Activated CD4-positive, alpha-beta T cell treated with anti-CD3 and anti-CD28 coated beads, Interleukin-2, amount 10 ng/mL, durations not matched to agents 24 days and 14 days (primary cell): Measurements from ENCODE around the gene ABLIM1. TPM values are rescaled to one million over a fixed set of nuclear protein-coding genes. Genes with fewer than 3 reads are reported as not detected.

Experiments
- DNase-seq: peaks from one replicate; pipeline ENCODE4 v3.0.0; 2022
- H3K27ac Mint-ChIP-seq: one replicate; pipeline ENCODE4 v1.8.0; 2022; ENCODE audit warnings: mild to moderate bottlenecking, mixed read lengths
- H3K27me3 Mint-ChIP-seq: one replicate; pipeline ENCODE4 v1.8.0; 2022; ENCODE audit warnings: mixed read lengths
- H3K36me3 Mint-ChIP-seq: one replicate; pipeline ENCODE4 v1.8.0; 2022; ENCODE audit warnings: low read depth, mild to moderate bottlenecking, mixed read lengths
- H3K4me1 Mint-ChIP-seq: one replicate; pipeline ENCODE4 v1.8.0; 2021; ENCODE audit warnings: mixed read lengths
- H3K4me3 Mint-ChIP-seq: one replicate; pipeline ENCODE4 v1.8.0; 2022; ENCODE audit warnings: mild to moderate bottlenecking, moderate library complexity, mixed read lengths
- H3K9me3 Mint-ChIP-seq: one replicate; pipeline ENCODE4 v1.8.0; 2021; ENCODE audit warnings: mixed read lengths
- intact Hi-C: fragments of 100-400 bp; cut with micrococcal nuclease; formaldehyde crosslinking; loops from one replicate; pipeline ENCODE4 v1.15.1; 2023
- total RNA-seq: library from RNA; stranded (reverse); gene quantifications from 2 replicates; pipeline ENCODE4 v1.2.3, GENCODE V29; 2022

Gene ABLIM1
- total RNA-seq, 1 donor from 2014 or later = 16.5 TPM

DNA sequence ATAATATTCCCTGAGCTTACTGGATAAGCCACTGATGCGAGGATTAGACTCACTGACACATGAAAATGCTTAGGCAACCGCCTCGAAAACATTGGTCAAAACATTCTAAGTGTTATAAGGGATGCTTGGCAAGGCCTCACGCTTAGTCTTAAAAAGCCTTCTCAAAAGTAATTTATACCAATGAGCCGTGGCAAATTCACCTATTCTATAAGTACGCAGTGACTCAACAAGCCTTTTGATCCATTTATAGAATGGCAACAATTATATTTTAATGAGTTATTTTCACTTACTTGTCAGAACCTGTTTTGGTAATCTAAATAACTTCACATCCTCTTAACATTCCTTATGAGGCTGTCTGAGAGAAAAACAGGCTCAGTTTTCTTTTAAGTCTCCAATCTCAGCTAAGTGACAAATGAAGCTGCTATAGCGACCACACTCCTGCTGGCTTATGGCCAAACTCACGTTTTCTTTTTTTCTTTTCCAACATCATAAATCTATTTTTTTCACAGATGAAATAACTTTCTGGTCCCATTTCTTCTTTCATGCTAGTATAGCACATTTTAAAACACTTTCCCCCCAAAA, 132.6 kb downstream of the ABLIM1 start:
- Mint-ChIP-seq H3K27ac (peak overlapping the region; percentile 97), H3K27me3 (no peaks in the 10 kb centered on the region), H3K4me3 (peak overlapping the region; percentile 78), H3K36me3 (peaks cover 9% of the 10 kb centered on the region), H3K9me3 (no peaks in the 10 kb centered on the region), H3K4me1 (peaks cover 62% of the 10 kb centered on the region)
- intact Hi-C loops = loop anchor here (1.0 to 10.0 kb wide), 2 partner anchors 54 to 671 kb away; partner anchors contain the start of genes DCLRE1A and NHLRC2
- no peak for DNase-seq

DNA sequence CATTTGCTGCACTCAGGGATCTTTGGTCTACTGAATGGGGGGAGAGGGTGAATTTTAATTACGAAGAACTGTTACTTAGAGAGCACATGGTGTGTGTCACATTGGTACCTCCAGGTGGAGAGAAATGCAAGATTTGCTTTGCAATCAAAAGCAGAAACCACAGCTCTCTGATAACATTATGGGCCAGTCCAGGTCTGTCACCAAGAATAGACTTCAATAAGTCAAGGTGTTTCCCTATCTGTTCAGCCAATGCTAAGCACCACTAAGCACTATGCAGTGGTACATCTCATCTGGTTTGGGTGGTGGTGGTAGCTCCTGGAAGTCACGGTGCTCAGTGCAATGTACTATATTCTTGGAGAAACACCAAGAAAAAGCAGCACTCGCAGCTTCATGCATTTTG, 134.2 kb downstream of the ABLIM1 start:
- no peaks in the 10 kb centered on the region for H3K9me3 Mint-ChIP-seq

DNA sequence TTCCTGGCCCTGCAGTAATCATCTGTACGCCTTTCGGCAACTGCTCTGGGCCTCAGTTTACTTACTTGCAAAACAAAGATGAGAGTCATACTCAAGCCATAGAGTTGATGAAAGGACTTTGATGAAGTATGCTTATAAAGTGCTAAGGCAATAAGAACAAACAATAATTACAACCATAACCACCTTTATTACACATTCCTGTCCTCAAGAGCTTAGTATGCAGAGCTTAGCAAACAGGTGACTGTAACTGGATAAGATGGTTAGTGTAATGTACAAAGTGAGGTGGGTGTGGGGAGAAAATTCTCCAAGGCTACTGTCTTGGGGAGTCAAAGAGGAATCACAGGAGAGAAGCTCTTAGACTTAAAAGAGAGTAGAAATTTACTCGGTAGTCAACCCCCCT, 136.8 kb downstream of the ABLIM1 start:
- no peak overlapping the region for H3K4me3 Mint-ChIP-seq
- intact Hi-C loops = loop anchor here (10.0 kb wide), 1 partner anchor 666 kb away; the partner anchor contains the start of genes DCLRE1A and NHLRC2
- no peaks in the 10 kb centered on the region for H3K27me3 Mint-ChIP-seq

More for the DNA sequence above, 134.2 kb downstream of the ABLIM1 start:
- Mint-ChIP-seq H3K4me1 (peaks cover 77% of the 10 kb centered on the region), H3K4me3 (peak overlapping the region; percentile 78), H3K36me3 (peaks cover 16% of the 10 kb centered on the region), H3K27me3 (no peaks in the 10 kb centered on the region), H3K27ac (peak overlapping the region; percentile 2)
- peak; percentile 69 for DNase-seq
- intact Hi-C loops = loop anchor here (10.0 kb wide), 1 partner anchor 669 kb away; the partner anchor contains the start of genes DCLRE1A and NHLRC2

DNA sequence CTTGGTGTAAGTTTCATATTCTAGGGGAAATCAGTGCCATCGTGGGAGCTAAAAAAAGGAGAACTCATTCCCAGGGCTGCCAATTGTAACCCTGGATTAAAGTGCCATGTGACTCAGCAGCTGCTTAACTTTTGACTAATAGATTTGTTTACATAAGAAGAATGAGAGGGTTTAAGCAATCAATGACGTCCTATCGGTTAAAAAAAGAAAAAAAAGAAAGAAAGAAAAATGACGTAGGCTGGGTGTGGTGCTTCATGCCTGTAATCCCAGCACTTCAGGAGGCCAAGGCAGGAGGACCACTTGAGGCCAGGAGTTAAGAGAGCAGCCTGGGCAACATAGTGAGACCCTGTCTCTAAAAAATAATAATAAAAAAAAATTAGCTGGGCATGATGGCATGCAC, 137.6 kb downstream of the ABLIM1 start:
- H3K4me1 Mint-ChIP-seq = peaks cover 82% of the 10 kb centered on the region
- H3K27ac Mint-ChIP-seq = peak overlapping the region; percentile 10
- no peaks in the 10 kb centered on the region for H3K27me3 Mint-ChIP-seq
- peak overlapping the region; percentile 40 for H3K4me3 Mint-ChIP-seq
- no peaks in the 10 kb centered on the region for H3K9me3 Mint-ChIP-seq
- no peak for DNase-seq
- peaks cover 21% of the 10 kb centered on the region for H3K36me3 Mint-ChIP-seq
- intact Hi-C loops = loop anchor here (1.0 to 10.0 kb wide), 2 partner anchors 8 to 666 kb away; partner anchors contain the start of genes DCLRE1A and NHLRC2

More for the DNA sequence above, 136.8 kb downstream of the ABLIM1 start:
- Mint-ChIP-seq H3K9me3 (no peaks in the 10 kb centered on the region), H3K36me3 (peaks cover 21% of the 10 kb centered on the region), H3K4me1 (peaks cover 83% of the 10 kb centered on the region), H3K27ac (peak overlapping the region; percentile 26)
- DNase-seq = no peak

DNA sequence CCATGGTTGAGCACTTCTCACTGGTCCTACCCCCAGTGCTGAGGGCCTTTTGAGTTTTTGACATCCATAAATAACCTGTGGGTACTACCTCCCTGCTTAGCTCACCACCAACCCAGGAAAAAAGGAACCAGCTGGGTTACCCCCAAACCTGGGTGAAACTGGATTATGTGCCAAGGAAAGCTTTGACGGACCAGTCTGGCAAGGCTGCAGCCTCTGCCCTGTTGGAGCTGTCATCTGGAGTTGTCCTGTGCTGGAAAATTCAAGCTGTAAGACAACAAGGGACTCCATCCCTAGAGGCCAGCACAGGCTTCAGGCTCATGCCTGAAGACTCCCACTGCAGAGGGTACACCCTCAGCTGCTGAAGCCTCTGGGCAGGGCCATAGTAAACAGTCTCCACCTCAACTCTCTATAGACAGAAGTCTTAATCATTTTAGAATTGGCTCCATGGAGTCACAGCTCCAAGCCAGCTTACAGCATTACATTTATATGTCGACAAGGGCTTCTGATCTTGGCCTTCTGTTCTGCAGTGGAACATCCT, 138.2 kb downstream of the ABLIM1 start:
- H3K27ac Mint-ChIP-seq = peak overlapping the region; percentile 10

DNA sequence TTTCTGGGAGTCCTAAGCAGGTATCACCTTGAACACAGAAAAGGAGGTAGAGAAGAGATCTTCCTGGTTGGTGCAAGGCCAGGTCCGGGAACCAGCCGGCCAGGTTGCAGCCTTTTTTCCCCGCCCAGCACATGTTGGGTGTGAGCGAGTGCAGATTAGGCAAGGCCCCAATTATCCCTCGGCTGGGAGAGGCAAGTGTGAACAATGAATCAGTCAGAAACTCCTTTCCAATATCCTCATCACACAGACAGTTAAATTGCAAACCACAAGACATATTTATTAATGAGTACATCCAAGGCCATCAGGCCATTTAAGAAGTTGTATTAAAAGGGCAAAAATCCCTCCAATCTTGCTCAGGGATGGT, 138.8 kb downstream of the ABLIM1 start:
- Mint-ChIP-seq H3K27ac (peak overlapping the region; percentile 10), H3K4me3 (peak overlapping the region; percentile 45)

More for the DNA sequence above, 138.2 kb downstream of the ABLIM1 start:
- Mint-ChIP-seq H3K27me3 (no peaks in the 10 kb centered on the region), H3K4me1 (peaks cover 83% of the 10 kb centered on the region), H3K4me3 (peak overlapping the region; percentile 45), H3K36me3 (peaks cover 21% of the 10 kb centered on the region), H3K9me3 (no peaks in the 10 kb centered on the region)
- DNase-seq = no peak
- intact Hi-C loops = loop anchor here (1.0 to 10.0 kb wide), 2 partner anchors 8 to 665 kb away; partner anchors contain the start of genes DCLRE1A and NHLRC2

DNA sequence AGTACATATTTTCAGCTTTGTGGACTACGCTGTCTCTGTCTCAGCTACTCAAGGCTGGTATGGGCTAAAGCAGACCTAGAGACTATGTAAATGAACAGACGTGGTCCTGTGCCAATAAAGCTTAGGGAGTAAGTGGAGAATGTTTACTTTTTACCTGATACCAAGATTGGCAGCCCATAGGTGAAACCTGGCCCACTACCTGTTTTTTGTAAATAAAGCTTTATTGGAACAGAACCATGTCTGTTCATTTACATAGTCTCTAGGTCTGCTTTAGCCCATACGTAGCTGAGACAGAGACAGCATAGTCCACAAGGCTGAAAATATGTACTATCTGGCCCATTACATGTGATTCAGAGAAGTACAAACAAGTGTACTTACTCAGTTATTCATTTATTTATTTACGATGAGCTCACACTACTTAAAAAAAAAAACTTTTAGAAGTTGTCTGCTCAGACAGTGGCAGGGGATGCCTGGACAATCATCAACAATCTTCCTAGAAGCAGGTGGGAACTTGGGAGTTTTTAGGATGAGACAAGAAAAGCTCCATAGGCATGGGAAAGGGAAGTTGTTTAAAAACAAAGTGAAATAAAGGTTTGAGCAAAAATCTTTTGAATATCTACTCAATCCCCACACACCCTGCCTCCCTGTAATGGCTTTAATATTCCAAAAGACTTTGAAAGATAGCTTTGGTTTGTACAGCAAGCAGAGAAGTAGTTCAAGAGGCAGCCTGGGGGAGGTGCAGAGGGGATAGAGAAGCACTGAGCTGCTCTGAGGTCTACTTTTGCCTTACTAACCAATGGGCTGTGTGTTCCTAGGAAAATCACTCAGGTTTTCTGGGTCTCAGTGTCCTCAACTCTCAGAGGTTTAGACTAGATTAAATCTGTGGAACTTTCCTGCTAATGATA, 139.4 kb downstream of the ABLIM1 start:
- no peaks in the 10 kb centered on the region for H3K27me3 Mint-ChIP-seq
- H3K9me3 Mint-ChIP-seq = no peaks in the 10 kb centered on the region
- intact Hi-C loops = no loop called here
- peaks cover 80% of the 10 kb centered on the region for H3K4me1 Mint-ChIP-seq
- H3K27ac Mint-ChIP-seq = peak overlapping the region; percentile 10
- peaks cover 23% of the 10 kb centered on the region for H3K36me3 Mint-ChIP-seq
- DNase-seq = no peak
- peak overlapping the region; percentile 45 for H3K4me3 Mint-ChIP-seq

More for the DNA sequence above, 138.8 kb downstream of the ABLIM1 start:
- Mint-ChIP-seq H3K4me1 (peaks cover 82% of the 10 kb centered on the region), H3K27me3 (no peaks in the 10 kb centered on the region), H3K9me3 (no peaks in the 10 kb centered on the region), H3K36me3 (peaks cover 23% of the 10 kb centered on the region)
- intact Hi-C loops = no loop called here
- no peak for DNase-seq

DNA sequence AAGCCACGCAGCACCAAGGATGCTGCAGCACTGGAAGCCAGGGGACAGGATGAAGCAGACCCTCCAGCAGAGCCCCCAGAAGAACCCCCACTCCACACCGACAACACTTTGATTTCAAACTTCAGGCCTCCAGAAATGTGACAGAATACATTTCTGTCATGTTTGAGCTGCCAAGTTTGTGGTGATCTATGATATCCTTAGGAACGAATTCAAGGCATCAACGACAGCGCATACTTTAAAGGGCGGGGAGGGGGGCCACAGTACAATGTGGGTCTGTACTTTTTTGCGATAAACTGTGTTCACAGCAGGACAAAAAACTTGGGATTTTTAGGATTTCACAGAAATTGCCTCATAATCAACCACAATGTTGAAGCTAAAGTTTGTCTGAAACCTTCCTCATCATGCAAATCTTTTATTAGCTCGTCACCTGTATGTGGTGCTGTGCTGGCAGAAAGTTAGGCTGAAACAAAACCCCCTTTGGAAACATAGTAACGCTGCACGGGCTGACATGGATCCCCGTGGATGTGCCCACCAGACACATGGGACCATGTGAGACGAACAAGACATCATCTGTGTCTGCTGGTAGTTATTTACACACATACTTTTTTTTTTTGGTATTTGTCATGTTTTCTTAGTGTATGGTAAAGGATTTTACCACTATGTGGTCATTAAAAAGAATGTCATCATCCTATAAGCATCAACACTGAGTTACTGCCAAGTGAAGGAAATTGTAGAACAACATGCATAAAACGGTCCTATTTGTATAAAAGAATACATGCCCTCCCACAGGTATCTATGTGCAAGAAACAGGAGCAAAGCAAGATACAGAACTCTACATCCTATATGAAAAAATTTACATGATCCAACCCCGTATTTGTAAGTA, 140.5 kb downstream of the ABLIM1 start:
- Mint-ChIP-seq H3K36me3 (peaks cover 26% of the 10 kb centered on the region), H3K4me1 (peaks cover 79% of the 10 kb centered on the region), H3K9me3 (no peaks in the 10 kb centered on the region), H3K27me3 (no peaks in the 10 kb centered on the region), H3K27ac (peak overlapping the region; percentile 64), H3K4me3 (peak overlapping the region; percentile 32)
- intact Hi-C loops = no loop called here
- no peak for DNase-seq

DNA sequence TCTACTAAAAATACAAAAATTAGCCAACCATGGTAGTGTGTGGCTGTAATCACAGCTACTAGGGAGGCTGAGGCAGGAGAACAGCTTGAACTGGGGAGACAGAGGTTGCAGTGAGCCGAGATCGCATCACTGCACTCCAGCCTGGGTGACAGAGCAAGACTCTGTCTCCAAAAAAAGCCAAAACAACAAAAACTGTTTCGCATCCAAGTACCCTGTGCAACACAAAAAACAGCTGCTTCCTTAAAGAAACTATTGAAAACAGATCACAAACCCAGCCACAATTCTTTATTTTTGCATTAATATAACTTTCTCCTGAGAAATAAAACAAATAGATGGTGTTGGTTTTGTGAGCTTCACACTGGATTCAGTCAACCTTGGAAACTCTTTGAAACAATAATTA, 141.7 kb downstream of the ABLIM1 start:
- Mint-ChIP-seq H3K27ac (no peak overlapping the region), H3K4me3 (peak overlapping the region; percentile 13), H3K4me1 (peaks cover 77% of the 10 kb centered on the region), H3K27me3 (no peaks in the 10 kb centered on the region), H3K9me3 (no peaks in the 10 kb centered on the region), H3K36me3 (peaks cover 29% of the 10 kb centered on the region)
- intact Hi-C loops = no loop called here
- DNase-seq = no peak

DNA sequence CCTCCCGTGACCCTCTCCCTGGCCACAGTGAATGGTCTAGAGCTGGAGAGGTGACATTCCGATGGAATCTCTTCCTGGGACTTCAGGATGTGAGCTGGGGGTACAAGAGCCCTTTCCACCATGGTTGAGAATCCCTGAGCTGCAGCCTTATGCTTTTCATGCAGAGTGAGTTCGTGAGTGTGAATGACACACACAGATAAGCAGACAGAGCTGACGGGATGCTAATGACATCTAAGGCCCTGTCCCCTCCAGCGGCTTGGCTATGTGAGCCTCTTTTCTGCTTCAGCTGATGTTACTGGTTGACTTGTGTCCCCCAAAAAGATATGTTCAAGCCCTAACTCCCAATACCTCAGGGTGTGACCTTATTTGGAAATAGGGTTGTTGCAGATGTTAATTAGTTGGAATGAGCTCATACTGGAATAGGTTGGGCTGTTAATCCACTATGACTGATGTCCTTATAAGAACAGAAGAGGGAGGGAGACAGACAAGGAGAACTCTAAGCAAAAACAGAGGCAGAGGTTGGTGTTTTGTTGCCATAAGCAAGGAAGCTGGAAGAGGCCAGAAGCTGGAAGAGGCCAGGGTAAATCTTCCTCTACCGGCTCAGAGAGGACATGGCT, 142.7 kb downstream of the ABLIM1 start:
- intact Hi-C loops = no loop called here
- DNase-seq = no peak
- H3K4me1 Mint-ChIP-seq = peaks cover 71% of the 10 kb centered on the region
- H3K9me3 Mint-ChIP-seq = no peaks in the 10 kb centered on the region
- H3K27ac Mint-ChIP-seq = no peak overlapping the region
- peak overlapping the region; percentile 38 for H3K4me3 Mint-ChIP-seq
- H3K36me3 Mint-ChIP-seq = peaks cover 24% of the 10 kb centered on the region
- no peaks in the 10 kb centered on the region for H3K27me3 Mint-ChIP-seq

DNA sequence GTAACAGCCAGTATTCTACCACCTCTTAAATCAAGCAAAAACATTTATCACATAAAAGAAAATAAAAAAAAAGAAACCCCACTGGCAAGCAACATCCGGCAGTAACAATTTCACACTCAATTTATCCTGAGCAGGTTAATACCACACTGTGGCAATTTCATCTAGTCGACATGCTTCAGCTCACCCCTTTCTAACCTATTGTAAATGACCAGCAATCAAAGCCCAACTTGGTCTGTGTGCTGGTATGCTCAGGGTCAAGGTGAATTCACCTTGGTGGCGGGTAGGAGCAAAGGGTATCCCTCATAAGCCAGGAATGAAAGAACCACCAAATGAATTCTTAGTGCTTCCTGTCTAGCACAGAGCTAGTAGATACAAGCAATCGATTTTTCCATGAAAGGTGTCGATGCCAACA, 144.7 kb downstream of the ABLIM1 start:
- Mint-ChIP-seq H3K27ac (no peak overlapping the region), H3K27me3 (no peaks in the 10 kb centered on the region), H3K9me3 (no peaks in the 10 kb centered on the region), H3K4me3 (peak overlapping the region; percentile 29), H3K4me1 (peaks cover 57% of the 10 kb centered on the region), H3K36me3 (peaks cover 27% of the 10 kb centered on the region)
- DNase-seq = no peak
- intact Hi-C loops = no loop called here

DNA sequence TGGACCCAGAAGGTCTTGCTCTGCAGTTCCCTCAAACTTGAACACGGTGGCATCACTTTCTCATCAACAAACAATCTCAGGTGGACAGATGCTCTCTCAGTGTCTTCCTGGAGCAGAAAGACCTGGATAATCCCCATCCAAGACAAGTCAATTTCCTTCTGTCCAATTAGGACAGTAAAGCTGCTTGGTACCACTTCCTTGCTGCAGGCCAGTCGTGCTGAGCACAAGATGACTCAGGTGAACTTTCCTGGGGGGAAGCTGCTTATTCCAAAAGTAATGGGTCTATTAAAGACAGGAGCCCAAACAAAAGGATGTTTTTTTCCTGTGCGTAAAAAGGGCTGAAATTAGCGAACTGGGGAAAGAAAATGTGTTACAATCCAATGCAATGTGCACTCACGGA, 146.2 kb downstream of the ABLIM1 start:
- peaks cover 51% of the 10 kb centered on the region for H3K4me1 Mint-ChIP-seq
- intact Hi-C loops = loop anchor here (1.0 kb wide), 1 partner anchor 8 kb away; no protein-coding TSS in a partner anchor

More for the DNA sequence above, 146.2 kb downstream of the ABLIM1 start:
- no peaks in the 10 kb centered on the region for H3K27me3 Mint-ChIP-seq
- no peak for DNase-seq
- peaks cover 24% of the 10 kb centered on the region for H3K36me3 Mint-ChIP-seq
- H3K27ac Mint-ChIP-seq = no peak overlapping the region
- no peak overlapping the region for H3K4me3 Mint-ChIP-seq
- H3K9me3 Mint-ChIP-seq = no peaks in the 10 kb centered on the region
